Pancreas (tissue), 10 donors: ENCODE measurements around the gene TOR2A. TPM values are rescaled to one million over a fixed set of nuclear protein-coding genes. Genes with fewer than 3 reads are reported as not detected.

ENCODE experiments used
- ATAC-seq, 4 donors: fragments of 200-7000 bp; cut with Tn5 transposase; one replicate each; pipeline versions ENCODE4 v1.8.0 to v1.9.1; 2020; ENCODE audit warnings: mild to moderate bottlenecking in 4 of 4, moderate library complexity in 4 of 4
- DNase-seq, 6 donors: peaks; one replicate each; pipeline ENCODE4 v3.0.0-alpha.2; 2020
- FAIRE-seq: peaks from 2 replicates; lab custom pipeline; 2012; peaks lifted over from hg19 to GRCh38; lab: Jason Lieb, UNC
- H3K27ac ChIP-seq, 4 donors: fragments of 200-600 bp; sonication (generic); 1 replicate in 3 of 4; 2 replicates in 1 of 4; pipeline versions ENCODE4 v1.5.0 to v1.8.0; 2020
- H3K27me3 ChIP-seq, 4 donors: fragments of 200-600 bp; one replicate each; pipeline ENCODE4 v1.8.0; 2021
- H3K36me3 ChIP-seq, 3 donors: fragments of 200-600 bp; sonication (generic) in 1 of 3; one replicate each; pipeline versions ENCODE4 v1.5.0 to v1.8.0; 2020 to 2021
- H3K4me1 ChIP-seq, 3 donors: fragments of 200-600 bp; one replicate each; pipeline ENCODE4 v1.8.0; 2021
- H3K4me3 ChIP-seq, 4 donors: fragments of 200-600 bp; sonication (generic) in 2 of 4; one replicate each; pipeline versions ENCODE4 v1.5.0 to v1.8.0; 2020 to 2021
- H3K9me3 ChIP-seq, 4 donors: fragments of 200-600 bp; one replicate each; pipeline ENCODE4 v1.8.0; 2021
- WGBS, 2 donors: extraction: QIAGEN DNeasy Blood & Tissue Kit; methylation state at CpG; one replicate each; pipeline ENCODE4 v1.1.7; 2013; 5-methylcytosine and 5-hydroxymethylcytosine counted together
- intact Hi-C, 3 donors: fragments of 100-400 bp; cut with DNase I; formaldehyde crosslinking; loops; one replicate each; pipeline versions ENCODE4 v1.11.1 to v1.14.2; 2022
- polyA plus RNA-seq, 2 donors: library from polyadenylated mRNA; stranded (reverse); fragments of 200-250 nt; gene quantifications; one replicate each; pipeline ENCODE4 v1.2.3, GENCODE V29; 2013
- total RNA-seq, 6 donors: library from RNA; stranded (reverse); fragmentation: NEBNext Ultra II Directional in 4 of 6; extraction: Animal tissue kit (Norgen Biotek cat#: 25700) in 4 of 6; gene quantifications; one replicate each; pipeline versions ENCODE4 v1.2.1 to v1.2.4, GENCODE V29; 2021 to 2023
- TF ChIP-seq, protein P1 (sequence below), 4 donors: fragments of 200-600 bp; sonication (generic) in 3 of 4; IDR thresholded peaks; one replicate each; pipeline versions ENCODE4 v1.5.0 to v1.8.0; 2021; ENCODE audit warnings: antibody characterized with exemption in 4 of 4
- donor health status: healthy with polysubstance abuse.
- donor health status: DM: no; HTN: no; CAD: no; lungs with moderate emphysema.
- donor health status: DM: no; HTN: no; CAD: no.
- donor health status: control.
- donor health status: control.
- donor health status: Bipolar disorder and iron deficiency.
- donor health status: DM: yes; HTN: yes; CAD: no.
- donor health status: DM: no; HTN: no; CAD: no.
- donor health status: DM: no; HTN: no; CAD: no.
- donor health status: DM: yes; HTN: yes; CAD: no.

Gene TOR2A
- total and polyA plus RNA-seq, 8 donors = 4.2 to 17.5 (median 6.1) TPM

DNA sequence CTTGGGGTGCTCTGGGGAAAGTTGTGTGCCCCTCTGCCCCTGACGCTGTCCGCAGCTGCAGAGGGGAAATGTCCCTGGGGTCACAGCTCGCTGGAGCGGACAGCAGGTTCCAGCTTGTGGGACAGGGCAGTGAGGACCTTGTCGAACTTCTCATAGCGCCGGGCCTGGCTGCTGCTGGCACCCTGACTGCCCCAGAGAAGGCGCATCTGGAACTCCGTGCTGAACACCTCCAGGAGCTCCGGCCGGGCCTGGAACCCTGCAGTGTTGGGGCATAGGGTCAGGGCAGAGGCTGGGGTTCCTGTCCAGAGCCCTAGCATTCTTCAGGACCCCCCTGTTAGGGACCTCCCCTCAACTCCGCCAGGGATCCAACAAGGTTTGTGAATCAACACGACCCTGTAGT is 3.6 kb upstream of the TOR2A start:
- Histone ChIP-seq H3K36me3 (no peaks in the 10 kb centered on the region), H3K27ac (no peak overlapping the region), H3K9me3 (no peaks in the 10 kb centered on the region), H3K4me1 (peaks cover 0 to 6% (median 4%) of the 10 kb centered on the region in 3 donors), H3K4me3 (no peak overlapping the region), H3K27me3 (no peaks in the 10 kb centered on the region)
- TF ChIP-seq, protein P1, sequence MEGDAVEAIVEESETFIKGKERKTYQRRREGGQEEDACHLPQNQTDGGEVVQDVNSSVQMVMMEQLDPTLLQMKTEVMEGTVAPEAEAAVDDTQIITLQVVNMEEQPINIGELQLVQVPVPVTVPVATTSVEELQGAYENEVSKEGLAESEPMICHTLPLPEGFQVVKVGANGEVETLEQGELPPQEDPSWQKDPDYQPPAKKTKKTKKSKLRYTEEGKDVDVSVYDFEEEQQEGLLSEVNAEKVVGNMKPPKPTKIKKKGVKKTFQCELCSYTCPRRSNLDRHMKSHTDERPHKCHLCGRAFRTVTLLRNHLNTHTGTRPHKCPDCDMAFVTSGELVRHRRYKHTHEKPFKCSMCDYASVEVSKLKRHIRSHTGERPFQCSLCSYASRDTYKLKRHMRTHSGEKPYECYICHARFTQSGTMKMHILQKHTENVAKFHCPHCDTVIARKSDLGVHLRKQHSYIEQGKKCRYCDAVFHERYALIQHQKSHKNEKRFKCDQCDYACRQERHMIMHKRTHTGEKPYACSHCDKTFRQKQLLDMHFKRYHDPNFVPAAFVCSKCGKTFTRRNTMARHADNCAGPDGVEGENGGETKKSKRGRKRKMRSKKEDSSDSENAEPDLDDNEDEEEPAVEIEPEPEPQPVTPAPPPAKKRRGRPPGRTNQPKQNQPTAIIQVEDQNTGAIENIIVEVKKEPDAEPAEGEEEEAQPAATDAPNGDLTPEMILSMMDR (IDR thresholded peaks at IDR 0.05) = no peak
- 69 to 87% methylated on average over 13 of the region's 13 CpGs for WGBS, 2 donors
- DNase-seq (peak in 1 of 6 donors; percentile 62), ATAC-seq (no peak), FAIRE-seq (no peak)
- intact Hi-C loops = loop anchor here in 2 of 3 donors (5.0 to 10.0 kb wide), 3 partner anchors 129 to 244 kb away; no protein-coding TSS in a partner anchor

DNA sequence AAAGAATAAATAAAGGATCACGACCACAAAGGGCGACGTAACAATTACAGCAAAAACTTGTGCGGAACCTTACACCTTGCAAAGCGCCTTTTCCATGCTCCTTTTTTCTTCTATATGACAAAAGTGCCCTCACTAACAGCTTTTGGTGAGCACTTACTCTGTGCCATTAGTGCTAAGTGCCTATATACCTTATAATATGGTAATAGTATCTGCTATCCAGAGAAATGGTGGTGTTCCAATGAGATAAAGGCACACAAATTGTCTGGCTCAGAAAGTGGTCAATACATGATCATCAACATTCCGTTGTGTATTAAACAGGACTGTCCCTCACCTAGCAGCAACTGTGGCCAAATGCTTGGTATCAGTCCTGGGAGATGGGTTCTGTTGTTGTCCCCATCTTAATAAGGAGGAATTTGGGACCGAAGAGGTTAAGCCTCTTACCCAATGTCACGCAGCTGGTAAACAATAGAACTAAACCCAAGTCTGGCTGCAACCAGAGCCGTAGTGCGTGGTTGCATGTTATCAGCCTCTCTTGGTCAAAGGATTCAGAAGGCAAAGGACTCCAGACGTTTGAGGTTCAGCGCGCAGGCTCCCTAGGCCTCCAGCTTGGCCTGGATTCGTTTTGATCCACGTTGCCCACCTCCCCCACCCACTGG is 564 bp upstream of the TOR2A start:
- Histone ChIP-seq H3K4me1 (peaks cover 0 to 6% (median 4%) of the 10 kb centered on the region in 3 donors), H3K9me3 (no peaks in the 10 kb centered on the region), H3K36me3 (no peaks in the 10 kb centered on the region), H3K27me3 (no peaks in the 10 kb centered on the region), H3K27ac (peak overlapping the region in 2 of 4 donors; percentile 93 to 94), H3K4me3 (no peak overlapping the region)
- TF ChIP-seq, protein P1 (IDR thresholded peaks at IDR 0.05) = no peak
- intact Hi-C loops = loop anchor here in 2 of 3 donors (5.0 to 10.0 kb wide), 3 partner anchors 132 to 241 kb away; no protein-coding TSS in a partner anchor
- WGBS, 2 donors = 13 to 18% methylated on average over 15 of the region's 15 CpGs
- no peak for FAIRE-seq
- no peak for ATAC-seq
- no peak for DNase-seq

DNA sequence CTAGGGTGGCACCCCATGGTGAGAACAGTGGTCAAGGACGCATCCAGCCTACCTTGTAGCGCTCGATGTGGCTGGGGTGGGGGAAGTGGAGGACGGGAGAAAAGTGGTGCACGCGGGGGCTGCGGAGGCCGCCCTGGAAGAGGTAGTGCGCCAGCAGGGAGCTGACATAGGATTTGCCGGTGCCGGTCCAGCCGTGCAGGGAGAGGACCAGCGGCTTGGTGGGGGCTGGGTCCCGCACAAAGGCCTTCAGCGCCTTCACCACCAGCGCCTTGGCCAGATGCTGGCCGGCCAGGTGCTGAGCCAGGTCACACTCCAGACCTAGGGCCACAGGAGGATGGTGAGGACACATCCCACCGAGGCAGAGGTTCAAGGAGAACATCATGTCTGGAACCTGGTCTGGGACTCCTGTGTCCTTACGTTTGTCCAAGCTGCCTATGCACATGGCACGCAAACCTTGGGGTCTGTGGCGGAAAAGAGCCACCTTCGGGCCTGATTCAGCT is 797 bp downstream of the TOR2A start:
- FAIRE-seq (no peak), DNase-seq (peak in 2 of 6 donors; percentile 66 to 86), ATAC-seq (no peak)
- H3K9me3 ChIP-seq = no peaks in the 10 kb centered on the region
- peak overlapping the region in 3 of 4 donors; percentile 93 to 94 (median 93) for H3K27ac ChIP-seq
- WGBS, 2 donors = 30 to 34% methylated on average over 22 of the region's 22 CpGs
- no peaks in the 10 kb centered on the region for H3K36me3 ChIP-seq
- TF ChIP-seq, protein P1 (IDR thresholded peaks at IDR 0.05) = no peak
- intact Hi-C loops = loop anchor here in 2 of 3 donors (5.0 to 10.0 kb wide), 2 partner anchors 142 to 239 kb away; no protein-coding TSS in a partner anchor
- H3K4me3 ChIP-seq = peak overlapping the region; percentile 61 to 94 (median 68)
- H3K27me3 ChIP-seq = no peaks in the 10 kb centered on the region
- peaks cover 0 to 6% (median 4%) of the 10 kb centered on the region in 3 donors for H3K4me1 ChIP-seq

DNA sequence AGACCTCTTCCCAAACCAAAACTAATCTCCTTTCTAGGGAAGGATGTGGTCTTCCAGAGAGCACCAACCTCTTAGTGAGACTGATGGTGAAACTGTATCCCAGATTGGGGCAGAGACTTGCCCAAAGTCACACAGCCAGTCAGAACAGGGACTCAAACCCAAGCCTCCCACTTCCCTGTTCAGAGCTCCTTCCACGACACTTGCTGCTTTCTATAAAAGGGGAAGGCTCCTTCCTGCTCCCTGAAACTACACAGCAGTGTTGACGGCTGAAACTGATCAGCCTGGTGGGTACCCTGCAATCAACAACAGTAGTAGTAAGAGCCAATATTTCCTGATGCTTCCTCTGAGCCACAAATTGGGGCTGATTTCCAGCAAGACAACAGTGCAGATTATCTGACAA is 1.5 kb downstream of the TOR2A start:
- no peaks in the 10 kb centered on the region for H3K27me3 ChIP-seq
- no peaks in the 10 kb centered on the region for H3K9me3 ChIP-seq
- ATAC-seq = no peak
- H3K4me3 ChIP-seq = no peak overlapping the region
- intact Hi-C loops = loop anchor here in 2 of 3 donors (2.0 to 10.0 kb wide), 3 partner anchors 141 to 239 kb away; no protein-coding TSS in a partner anchor
- DNase-seq = no peak
- FAIRE-seq = no peak
- no peaks in the 10 kb centered on the region for H3K36me3 ChIP-seq
- WGBS, 2 donors = 87% methylated on average over 2 of the region's 2 CpGs
- peaks cover 0 to 6% (median 4%) of the 10 kb centered on the region in 3 donors for H3K4me1 ChIP-seq
- H3K27ac ChIP-seq = no peak overlapping the region
- TF ChIP-seq, protein P1 (IDR thresholded peaks at IDR 0.05) = no peak
